GM12878 (cell line): ENCODE data around the gene TEX47. TPM values are rescaled to one million over a fixed set of nuclear protein-coding genes. Genes with fewer than 3 reads are reported as not detected.

Experiments
- ATAC-seq: fragments of 200-7000 bp; cut with Tn5 transposase; 3 replicates; pipeline ENCODE4 v1.9.1; 2020; ENCODE audit warnings: mild to moderate bottlenecking, moderate library complexity
- BruUV-seq: library from RNA; stranded (reverse); fragments of 400-500 nt; replicated peaks from 2 replicates; lab custom pipeline; 2021; lab: Mats Ljungman, UMichigan
- CTCF ChIA-PET: fragments of 300-600 bp; sonication (Branson Sonifier 250); formaldehyde crosslinking; extraction: SDS; loops from one replicate; lab custom pipeline; 2021; ENCODE audit warnings: inconsistent platforms; lab: Yijun Ruan, JAX
- POLR2A ChIA-PET: fragments of 350-600 bp; formaldehyde crosslinking; extraction: SDS; loops from one replicate; lab custom pipeline; 2021; ENCODE audit warnings: inconsistent platforms; lab: Charles Lee
- RAD21 ChIA-PET: fragments of 300-600 bp; sonication (Branson Sonifier 250); formaldehyde crosslinking; loops from one replicate; lab custom pipeline; 2023; ENCODE audit warnings: antibody characterized with exemption; ENCODE audit not compliant: unreplicated experiment; lab: Charles Lee
- SMC1A ChIA-PET: fragments of 300-600 bp; sonication (Branson Sonifier 250); formaldehyde crosslinking; loops from one replicate; lab custom pipeline; 2023; ENCODE audit not compliant: unreplicated experiment, uncharacterized antibody; lab: Charles Lee
- DNase-seq: peaks from one replicate; pipeline ENCODE4 v3.0.0-alpha.2; 2011; ENCODE audit warnings: low read depth, low spot score
- FAIRE-seq: peaks from 3 replicates; lab custom pipeline; 2011; peaks lifted over from hg19 to GRCh38; lab: Jason Lieb, UNC
- H2AFZ ChIP-seq: 2 replicates; pipeline ENCODE4 v1.6.0; 2011; ENCODE audit warnings: low read depth, low read length, control low read depth; ENCODE audit not compliant: control insufficient read depth
- H3K27ac ChIP-seq: 2 replicates; pipeline ENCODE4 v1.5.1; 2011; ENCODE audit warnings: control low read depth; ENCODE audit not compliant: control insufficient read depth, insufficient read depth
- H3K27me3 ChIP-seq, 2 experiments: replicated peaks in 1 of 2; 2 replicates each; pipeline versions ENCODE4 v1.6.0 to v1.6.1; 2011; ENCODE audit warnings: low read length in 1 of 2; ENCODE audit not compliant: control insufficient read depth in 2 of 2, insufficient read depth in 2 of 2
- H3K36me3 ChIP-seq, 2 experiments: 2 replicates each; pipeline ENCODE4 v1.5.1; 2011; ENCODE audit warnings: low read length in 1 of 2; ENCODE audit not compliant: control insufficient read depth in 2 of 2, insufficient read depth in 2 of 2
- H3K4me1 ChIP-seq: 2 replicates; pipeline ENCODE4 v1.6.1; 2011; ENCODE audit warnings: mild to moderate bottlenecking, low read length, moderate library complexity, mixed read lengths; ENCODE audit not compliant: control insufficient read depth, insufficient read depth
- H3K4me2 ChIP-seq: 2 replicates; pipeline ENCODE4 v1.6.0; 2011; ENCODE audit warnings: control low read depth; ENCODE audit not compliant: control insufficient read depth, insufficient read depth
- H3K4me3 ChIP-seq: fragments of 200-600 bp; sonication (generic); 2 replicates; pipeline ENCODE4 v1.5.1; 2016
- H3K79me2 ChIP-seq: 2 replicates; pipeline ENCODE4 v1.6.0; 2011; ENCODE audit warnings: low read length; ENCODE audit not compliant: control insufficient read depth, insufficient read depth
- H3K9ac ChIP-seq: 2 replicates; pipeline ENCODE4 v1.8.0; 2011; ENCODE audit warnings: low read length, control low read depth, mixed read lengths; ENCODE audit not compliant: control insufficient read depth, insufficient read depth
- H3K9me3 ChIP-seq: replicated peaks from 3 replicates; pipeline ENCODE4 v1.5.1; 2011; ENCODE audit warnings: mild to moderate bottlenecking, low read length; ENCODE audit not compliant: control insufficient read depth, insufficient read depth
- H4K20me1 ChIP-seq: 2 replicates; pipeline ENCODE4 v1.6.0; 2011; ENCODE audit not compliant: control insufficient read depth, insufficient read depth
- CHD4 ChIP-seq: fragments of 200-600 bp; sonication (generic); IDR thresholded peaks from 2 replicates; pipeline ENCODE4 v1.6.1; 2016; ENCODE audit warnings: mild to moderate bottlenecking
- ESRRA ChIP-seq: IDR thresholded peaks from 2 replicates; pipeline ENCODE4 v1.6.1; 2012; ENCODE audit warnings: mild to moderate bottlenecking, low read length, improper control_type of control experiment
- IKZF2 ChIP-seq, 2 experiments: fragments of 450-650 bp; IDR thresholded peaks; 2 replicates each; pipeline ENCODE4 v1.6.1; 2017; ENCODE audit warnings: mild to moderate bottlenecking in 2 of 2, moderate library complexity in 2 of 2
- NFYA ChIP-seq: IDR thresholded peaks from 2 replicates; pipeline ENCODE4 v1.6.1; 2011; ENCODE audit warnings: low read depth, mild to moderate bottlenecking, low read length, improper control_type of control experiment, borderline replicate concordance
- POLR2AphosphoS5 ChIP-seq: IDR thresholded peaks from 2 replicates; pipeline ENCODE4 v1.6.1; 2011; ENCODE audit warnings: mild to moderate bottlenecking, low read length, inconsistent platforms
- RB1 ChIP-seq: fragments of 450-650 bp; formaldehyde crosslinking; IDR thresholded peaks from 2 replicates; pipeline ENCODE4 v1.6.1; 2017; ENCODE audit warnings: mild to moderate bottlenecking, borderline replicate concordance
- RBBP5 ChIP-seq: fragments of 200-600 bp; sonication (generic); conservative IDR thresholded peaks from 2 replicates; pipeline ENCODE4 v1.6.1; 2016
- SIX5 ChIP-seq: IDR thresholded peaks from 2 replicates; pipeline ENCODE4 v1.6.1; 2011; ENCODE audit warnings: mild to moderate bottlenecking, low read depth, low read length, moderate library complexity; ENCODE audit not compliant: severe bottlenecking
- ZNF592 ChIP-seq: fragments of 450-650 bp; IDR thresholded peaks from 2 replicates; pipeline ENCODE4 v1.6.1; 2017; ENCODE audit warnings: mild to moderate bottlenecking, moderate library complexity
- ZNF687 ChIP-seq: fragments of 450-650 bp; IDR thresholded peaks from 2 replicates; pipeline ENCODE4 v1.6.1; 2017; ENCODE audit warnings: mild to moderate bottlenecking, moderate library complexity
- WGBS: methylation state at CpG from one replicate; pipeline ENCODE4 v1.1.6; 2016; ENCODE audit warnings: low lambda C conversion rate; ENCODE audit not compliant: insufficient replicate concordance, insufficient coverage; ENCODE audit errors: missing lambda C conversion rate; 5-methylcytosine and 5-hydroxymethylcytosine counted together
- in situ Hi-C: fragments of 300-500 bp; cut with MboI; formaldehyde crosslinking; loops from 9 replicates; pipeline ENCODE4 v1.14.3; 2018; ENCODE audit warnings: mixed read lengths
- intact Hi-C: fragments of 100-400 bp; cut with micrococcal nuclease; formaldehyde crosslinking; loops from one replicate; pipeline ENCODE4 v1.14.2; 2022; ENCODE audit not compliant: unreplicated experiment
- polyA plus RNA-seq, 11 experiments: library from polyadenylated mRNA; depleted of rRNA in 4 of 11; unstranded in 6 of 11; stranded (reverse) in 5 of 11; fragments of >200 nt; fragmentation: Nextera tagmentation in 4 of 11; fragmentation: Illumina TruSeq in 1 of 11; extraction: Ambion mirVana in 4 of 11; extraction: Trizol in 1 of 11; gene quantifications; 1 replicate in 1 of 11; 2 replicates in 10 of 11; pipeline versions ENCODE4 v1.2.1 to v1.2.3, GENCODE V29; 2011 to 2016; ENCODE audit warnings: inconsistent platforms in 2 of 11, missing spikeins in 2 of 11, low read depth in 1 of 11
- total RNA-seq, 4 experiments: library from RNA; depleted of rRNA in 3 of 4; stranded (reverse); fragments of >200 nt in 3 of 4; fragmentation: Illumina TruSeq in 1 of 4; extraction: Trizol in 1 of 4; gene quantifications; 2 replicates each; pipeline versions ENCODE4 v1.2.1 to v1.2.3, GENCODE V29; 2013 to 2021

TEX47 gene
- total and polyA plus RNA-seq, 10 of the 15 experiments (the other 5 are each of a cell fraction or from before 2014, with no cell fraction given): not detected

- POLR2A ChIA-PET: no interaction called here
- TF ChIP-seq SIX5: no peak
- TF ChIP-seq ESRRA: no peak
- intact Hi-C loops (no loop called here), in situ Hi-C loops (loop anchor here (25.0 kb wide), 1 partner anchor 1325 kb away; no protein-coding TSS in a partner anchor)
- FAIRE-seq (no peak), DNase-seq (no peak), ATAC-seq (no peak)
- CTCF ChIA-PET: no interaction called here
- H3K4me3 ChIP-seq: no peak overlapping the region
- SMC1A ChIA-PET: no interaction called here
- no peak overlapping the region for H3K4me2 ChIP-seq
- no peaks in the 10 kb centered on the region for H4K20me1 ChIP-seq
- 40% methylated on average over 2 of the region's 2 CpGs for WGBS
- no peaks in the 10 kb centered on the region for H3K79me2 ChIP-seq
- BruUV-seq: no TSS peak
- RAD21 ChIA-PET: no interaction called here
- no peak overlapping the region for H3K9ac ChIP-seq
- H3K27ac ChIP-seq: no peak overlapping the region
- no peaks in the 10 kb centered on the region for H3K27me3 ChIP-seq
- H3K9me3 ChIP-seq: no peaks in the 10 kb centered on the region
- H3K36me3 ChIP-seq: no peaks in the 10 kb centered on the region
- H2AFZ ChIP-seq: no peak overlapping the region
- H3K4me1 ChIP-seq: no peaks in the 10 kb centered on the region
Measured at GRCh38 chr7:88787777-88788176, 7.8 kb downstream of the TEX47 start.

GRCh38 chr7:88775838-88776237 is 19.7 kb downstream of the TEX47 start:
- SMC1A ChIA-PET: interaction anchor here (0.7 to 2.3 kb wide), 5 partner anchors 8 to 59 kb away, joined by 3 to 8 read pairs (median 5); no protein-coding TSS in a partner anchor
- Histone ChIP-seq H2AFZ (no peak overlapping the region), H4K20me1 (no peaks in the 10 kb centered on the region), H3K4me2 (no peak overlapping the region), H3K4me3 (no peak overlapping the region), H3K36me3 (no peaks in the 10 kb centered on the region), H3K79me2 (no peaks in the 10 kb centered on the region), H3K9ac (no peak overlapping the region), H3K27me3 (no peaks in the 10 kb centered on the region), H3K4me1 (no peaks in the 10 kb centered on the region), H3K27ac (no peak overlapping the region), H3K9me3 (no peaks in the 10 kb centered on the region)
- CTCF ChIA-PET: interaction anchor here (1.1 kb wide), 2 partner anchors 10 to 374 kb away, joined by 3 to 4 read pairs; no protein-coding TSS in a partner anchor
- ATAC-seq (no peak), FAIRE-seq (no peak), DNase-seq (no peak)
- RAD21 ChIA-PET: interaction anchor here (0.6 kb wide), 1 partner anchor 43 kb away, joined by 4 read pairs; no protein-coding TSS in a partner anchor
- in situ Hi-C loops: loop anchor here (25.0 kb wide), 1 partner anchor 1336 kb away; no protein-coding TSS in a partner anchor
- intact Hi-C loops: no loop called here
- no TSS peak for BruUV-seq
- POLR2A ChIA-PET: interaction anchor here (0.6 kb wide), 1 partner anchor 1558 kb away, joined by 3 read pairs; no protein-coding TSS in a partner anchor
- TF ChIP-seq RBBP5 (no peak), POLR2AphosphoS5 (no peak), CHD4 (no peak), RB1 (no peak), NFYA (no peak), IKZF2 (IDR thresholded peaks at IDR 0.05) (no peak), ZNF592 (no peak), ZNF687 (no peak)
